GM23248 (cell line): ENCODE data around the gene GDF7. TPM values are rescaled to one million over a fixed set of nuclear protein-coding genes. Genes with fewer than 3 reads are reported as not detected.

Experiments used
- DNase-seq: peaks from one replicate; pipeline ENCODE4 v3.0.0-alpha.2; 2015
- H2AFZ ChIP-seq: fragments of 200-600 bp; sonication (generic); 2 replicates; pipeline ENCODE4 v1.6.1; 2016; ENCODE audit warnings: antibody characterized with exemption
- H3F3A ChIP-seq: fragments of 200-600 bp; sonication (generic); 2 replicates; pipeline ENCODE4 v1.6.1; 2016; ENCODE audit warnings: mild to moderate bottlenecking, antibody characterized with exemption, mixed run types; ENCODE audit not compliant: insufficient read depth
- H3K27ac ChIP-seq: fragments of 200-600 bp; sonication (generic); 2 replicates; pipeline ENCODE4 v1.5.1; 2016; ENCODE audit warnings: mild to moderate bottlenecking
- H3K27me3 ChIP-seq: fragments of 200-600 bp; sonication (generic); replicated peaks from 2 replicates; pipeline ENCODE4 v1.6.1; 2016; ENCODE audit warnings: mild to moderate bottlenecking; ENCODE audit not compliant: insufficient read depth
- H3K36me3 ChIP-seq: fragments of 200-600 bp; sonication (generic); 2 replicates; pipeline ENCODE4 v1.6.1; 2016; ENCODE audit warnings: low read depth, mild to moderate bottlenecking
- H3K4me1 ChIP-seq: fragments of 200-600 bp; sonication (generic); 2 replicates; pipeline ENCODE4 v1.6.1; 2016; ENCODE audit warnings: mild to moderate bottlenecking; ENCODE audit not compliant: insufficient read depth
- H3K4me2 ChIP-seq: fragments of 200-600 bp; sonication (generic); one replicate; pipeline ENCODE4 v1.6.1; 2016; ENCODE audit warnings: mild to moderate bottlenecking; ENCODE audit not compliant: unreplicated experiment
- H3K4me3 ChIP-seq: fragments of 200-600 bp; sonication (generic); 2 replicates; pipeline ENCODE4 v1.5.1; 2016; ENCODE audit warnings: mild to moderate bottlenecking
- H3K79me2 ChIP-seq: fragments of 200-600 bp; sonication (generic); 2 replicates; pipeline ENCODE4 v1.6.1; 2016; ENCODE audit warnings: mild to moderate bottlenecking; ENCODE audit not compliant: insufficient read depth
- H3K9ac ChIP-seq: fragments of 200-600 bp; sonication (generic); 2 replicates; pipeline ENCODE4 v1.6.1; 2016; ENCODE audit warnings: mild to moderate bottlenecking
- H3K9me2 ChIP-seq: fragments of 200-600 bp; sonication (generic); 2 replicates; pipeline ENCODE4 v1.6.1; 2016; ENCODE audit warnings: mixed run types, mild to moderate bottlenecking, moderate library complexity; ENCODE audit not compliant: insufficient read depth
- H3K9me3 ChIP-seq: fragments of 200-600 bp; sonication (generic); one replicate; pipeline ENCODE4 v1.6.1; 2017; ENCODE audit warnings: low read depth
- H4K20me1 ChIP-seq: fragments of 200-600 bp; sonication (generic); 2 replicates; pipeline ENCODE4 v1.6.0; 2016; ENCODE audit not compliant: insufficient read depth
- EZH2 ChIP-seq: fragments of 200-600 bp; sonication (generic); IDR thresholded peaks from 2 replicates; pipeline ENCODE4 v1.6.1; 2018; ENCODE audit warnings: antibody characterized with exemption, mild to moderate bottlenecking; ENCODE audit not compliant: insufficient read depth, poor library complexity, severe bottlenecking
- EZH2phosphoT487 ChIP-seq: fragments of 200-600 bp; sonication (generic); IDR thresholded peaks from 2 replicates; pipeline ENCODE4 v1.6.1; 2018; ENCODE audit warnings: antibody characterized with exemption, moderate library complexity, mild to moderate bottlenecking, low read depth; ENCODE audit not compliant: insufficient read depth
- WGBS, 2 experiments: methylation state at CpG; one replicate each; pipeline ENCODE4 v1.1.6; 2015 to 2017; ENCODE audit warnings: low lambda C conversion rate in 2 of 2, low coverage in 1 of 2; ENCODE audit errors: missing lambda C conversion rate in 2 of 2; 5-methylcytosine and 5-hydroxymethylcytosine counted together
- in situ Hi-C: fragments of 300-500 bp; cut with MboI; formaldehyde crosslinking; loops from 2 replicates; pipeline ENCODE4 v1.15.0; 2020
- polyA plus RNA-seq: library from polyadenylated mRNA; unstranded; fragments of >200 nt; fragmentation: Nextera tagmentation; extraction: Ambion mirVana; gene quantifications from 2 replicates; pipeline ENCODE4 v1.2.1, GENCODE V29; 2016
- total RNA-seq: library from RNA; depleted of rRNA; stranded (reverse); fragments of >200 nt; shearing (Covaris generic); gene quantifications from 2 replicates; pipeline ENCODE4 v1.2.3, GENCODE V29; 2014

The GDF7 gene
- total and polyA plus RNA-seq, 2 experiments from 2014 or later, result 0.03 TPM; not detected in 1

DNA sequence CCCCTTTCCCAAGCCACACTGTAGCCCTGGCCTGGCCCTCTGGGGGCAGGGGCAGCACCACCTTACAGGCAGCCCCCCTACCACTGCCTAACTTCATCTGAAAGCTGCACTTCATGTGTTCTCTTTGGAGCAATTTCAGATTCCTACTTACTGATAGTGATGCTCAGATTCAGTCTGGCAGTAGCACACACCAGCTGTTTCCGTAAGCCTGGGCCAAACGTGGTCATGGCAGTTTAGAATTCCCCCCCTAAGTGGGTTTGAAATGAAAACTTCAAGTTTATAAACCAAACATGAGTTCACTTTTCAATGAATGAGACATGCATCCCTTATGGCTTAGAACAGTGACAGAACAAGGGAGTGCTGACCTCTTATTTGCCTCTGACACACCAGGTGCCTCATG is 29.4 kb downstream of the GDF7 start:
- 91 to 95% methylated on average over 2 of the region's 2 CpGs for WGBS, 2 experiments
- DNase-seq, result no peak
- no peaks in the 10 kb centered on the region for H3K36me3 ChIP-seq
- no peak overlapping the region for H3K4me2 ChIP-seq
- no peaks in the 10 kb centered on the region for H3K79me2 ChIP-seq
- no peaks in the 10 kb centered on the region for H3K9me2 ChIP-seq
- no peak overlapping the region for H3K4me3 ChIP-seq
- H3K9me3 ChIP-seq, result no peaks in the 10 kb centered on the region
- in situ Hi-C loops, result no loop called here
- no peaks in the 10 kb centered on the region for H3K4me1 ChIP-seq
- no peak overlapping the region for H3K9ac ChIP-seq
- no peak overlapping the region for H2AFZ ChIP-seq
- H4K20me1 ChIP-seq, result no peaks in the 10 kb centered on the region
- no peaks in the 10 kb centered on the region for H3K27me3 ChIP-seq
- no peaks in the 10 kb centered on the region for H3F3A ChIP-seq
- H3K27ac ChIP-seq, result no peak overlapping the region
- no peak for TF ChIP-seq EZH2
- no peak for TF ChIP-seq EZH2phosphoT487

DNA sequence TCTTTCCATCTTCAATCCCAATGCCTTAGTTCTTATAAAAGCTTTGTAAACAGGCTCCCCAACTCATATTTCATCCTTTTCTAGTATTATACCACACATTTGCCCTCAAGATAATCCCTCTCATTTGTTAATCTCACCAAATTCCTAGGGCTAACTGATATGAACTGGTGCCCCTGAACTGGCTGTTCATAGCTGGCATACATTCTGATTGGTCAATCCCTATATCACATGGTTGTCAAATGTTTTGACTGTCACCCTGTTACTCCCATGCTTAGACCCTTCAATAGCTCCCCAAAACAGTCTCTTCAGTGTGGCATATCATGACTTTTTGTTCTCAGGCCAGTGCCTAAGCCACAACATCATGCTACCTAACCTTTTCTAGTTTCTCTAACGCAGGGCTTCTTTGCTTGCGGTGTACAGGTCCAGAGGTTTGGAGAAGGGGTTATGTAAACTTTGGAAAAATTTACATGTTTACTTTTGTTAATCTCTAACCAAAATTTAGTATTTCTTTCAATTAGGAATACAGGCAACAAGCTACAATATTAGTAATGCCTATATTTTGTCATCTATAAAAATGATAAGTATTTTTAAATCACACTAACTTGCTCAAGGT is 30.5 kb downstream of the GDF7 start:
- H3K27ac ChIP-seq, result no peak overlapping the region
- TF ChIP-seq EZH2phosphoT487, result no peak
- TF ChIP-seq EZH2, result no peak
- no peaks in the 10 kb centered on the region for H3K9me2 ChIP-seq
- DNase-seq, result no peak
- H3F3A ChIP-seq, result no peaks in the 10 kb centered on the region
- no peaks in the 10 kb centered on the region for H3K9me3 ChIP-seq
- no peak overlapping the region for H3K4me3 ChIP-seq
- no peak overlapping the region for H2AFZ ChIP-seq
- H4K20me1 ChIP-seq, result no peaks in the 10 kb centered on the region
- H3K4me2 ChIP-seq, result no peak overlapping the region
- 95 to 100% methylated on average over 2 of the region's 2 CpGs for WGBS, 2 experiments
- in situ Hi-C loops, result no loop called here
- H3K36me3 ChIP-seq, result no peaks in the 10 kb centered on the region
- peaks cover 5% of the 10 kb centered on the region; the same call in 1 of the 2 replicates for H3K4me1 ChIP-seq
- H3K79me2 ChIP-seq, result no peaks in the 10 kb centered on the region
- H3K27me3 ChIP-seq, result no peaks in the 10 kb centered on the region
- H3K9ac ChIP-seq, result no peak overlapping the region

DNA sequence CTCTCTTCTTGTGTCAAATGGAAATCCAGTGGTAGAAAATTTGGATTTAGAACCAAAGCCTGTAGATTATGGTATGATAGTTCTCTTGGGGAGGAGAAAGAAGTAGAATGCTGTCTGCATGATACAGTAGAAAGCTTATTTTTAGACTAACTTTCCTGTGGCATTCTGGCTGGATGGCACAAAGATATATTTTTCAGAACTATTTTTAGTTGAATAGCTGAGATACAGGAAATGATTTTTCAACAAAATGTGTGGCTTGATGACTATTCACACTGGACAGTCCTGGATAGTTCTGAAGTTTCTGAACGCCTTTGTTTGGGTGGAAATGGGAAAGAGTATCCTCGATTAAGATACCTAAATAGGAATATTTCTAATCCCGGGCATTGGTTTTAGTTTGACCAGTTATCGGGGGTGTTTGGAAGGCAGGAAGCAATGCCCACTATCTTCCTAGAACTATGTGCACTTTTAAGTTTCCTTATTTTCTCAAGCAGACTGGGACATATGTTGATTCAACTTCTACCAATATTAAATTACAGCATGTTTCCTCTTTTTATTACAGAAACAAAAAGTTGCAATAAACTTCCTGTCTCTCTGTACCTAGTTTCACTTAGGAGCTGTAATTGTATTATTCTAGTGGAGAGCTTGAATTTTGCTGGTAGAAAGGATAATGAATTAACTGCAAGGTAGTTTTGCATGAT is 32.1 kb downstream of the GDF7 start:
- TF ChIP-seq EZH2, result no peak
- TF ChIP-seq EZH2phosphoT487, result no peak
- no peak overlapping the region for H3K4me2 ChIP-seq
- no peak overlapping the region for H3K4me3 ChIP-seq
- H3K4me1 ChIP-seq, result peaks cover 9% of the 10 kb centered on the region; the same call in 1 of the 2 replicates
- no peak overlapping the region for H3K9ac ChIP-seq
- 97% methylated on average over 4 of the region's 4 CpGs for WGBS, 2 experiments
- H3K79me2 ChIP-seq, result no peaks in the 10 kb centered on the region
- H3K36me3 ChIP-seq, result no peaks in the 10 kb centered on the region
- no peak overlapping the region for H3K27ac ChIP-seq
- H3K27me3 ChIP-seq, result no peaks in the 10 kb centered on the region
- no peak for DNase-seq
- H4K20me1 ChIP-seq, result no peaks in the 10 kb centered on the region
- no peaks in the 10 kb centered on the region for H3K9me2 ChIP-seq
- in situ Hi-C loops, result no loop called here
- H3K9me3 ChIP-seq, result no peaks in the 10 kb centered on the region
- H3F3A ChIP-seq, result no peaks in the 10 kb centered on the region
- no peak overlapping the region for H2AFZ ChIP-seq

DNA sequence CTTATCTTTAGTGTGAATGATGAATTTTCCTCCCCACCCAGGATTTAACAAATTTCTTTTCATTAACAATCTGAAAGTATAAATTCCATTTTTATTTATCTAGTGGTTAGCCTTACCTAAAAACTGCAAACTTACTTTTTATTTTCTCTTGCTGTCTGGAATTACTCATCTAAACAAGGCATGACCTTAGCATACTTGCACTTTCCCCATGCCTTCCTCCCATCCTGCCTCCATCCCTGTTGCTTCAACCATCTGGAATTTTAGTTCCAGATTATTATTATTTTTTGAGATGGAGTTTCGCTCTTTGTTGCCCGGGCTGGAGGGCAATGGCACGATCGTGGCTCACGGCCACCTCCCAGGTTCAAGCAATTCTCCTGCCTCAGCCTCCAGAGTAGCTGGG is 35.6 kb downstream of the GDF7 start:
- Histone ChIP-seq H3K27me3 (no peaks in the 10 kb centered on the region), H3K9me2 (no peaks in the 10 kb centered on the region), H3K9ac (no peak overlapping the region), H3K27ac (no peak overlapping the region), H4K20me1 (no peaks in the 10 kb centered on the region), H3K36me3 (no peaks in the 10 kb centered on the region), H3K4me1 (peaks cover 9% of the 10 kb centered on the region; the same call in 1 of the 2 replicates), H3F3A (no peaks in the 10 kb centered on the region), H3K4me3 (no peak overlapping the region), H3K79me2 (no peaks in the 10 kb centered on the region), H3K4me2 (no peak overlapping the region), H2AFZ (no peak overlapping the region), H3K9me3 (no peaks in the 10 kb centered on the region)
- TF ChIP-seq EZH2phosphoT487 (no peak), EZH2 (no peak)
- 97 to 99% methylated on average over 5 of the region's 5 CpGs for WGBS, 2 experiments
- in situ Hi-C loops, result no loop called here
- DNase-seq, result no peak
